Adrenal gland (tissue), 5 donors: Measurements from ENCODE around the gene DMWD.

Experiments
- CTCF ChIP-seq, 6 experiments: fragments of 450-650 bp in 4 of 6; fragments of 200-600 bp in 2 of 6; sonication (generic) in 1 of 6; IDR thresholded peaks; 1 replicate in 5 of 6; 2 replicates in 1 of 6; pipeline versions ENCODE4 v1.5.1 to v1.8.0; 2016 to 2021; ENCODE audit warnings: antibody characterized with exemption in 6 of 6, mild to moderate bottlenecking in 2 of 6, moderate library complexity in 1 of 6
- POLR2A ChIP-seq, 2 donors: fragments of 450-650 bp; IDR thresholded peaks; one replicate each; pipeline ENCODE4 v1.6.1; 2017; ENCODE audit warnings: antibody characterized with exemption in 2 of 2, mild to moderate bottlenecking in 2 of 2, moderate library complexity in 1 of 2
- donor health status: DM: no; HTN: no; CAD: no.

GRCh38 chr19:45786533-45786894 lies 6.1 kb downstream of the DMWD start:
- TF ChIP-seq CTCF (IDR thresholded peaks at IDR 0.05): no peak
- TF ChIP-seq POLR2A (IDR thresholded peaks at IDR 0.05): no peak
